ENCODE measurements around the gene PRSS53. TPM values are rescaled to one million over a fixed set of nuclear protein-coding genes. Genes with fewer than 3 reads are reported as not detected.

PRSS53 gene
- total RNA-seq, 1 experiment from 2014 or later: 3.8 TPM

GRCh38 chr16:31120129-31120528 lies 31.4 kb upstream of the PRSS53 start:
- Histone ChIP-seq H3K79me2 (ENCODE audit: low read length) (peaks cover 22% of the 10 kb centered on the region), H3K27me3 (ENCODE audit: low read length) (no peaks in the 10 kb centered on the region), H3K4me2 (ENCODE audit: low read length) (no peak overlapping the region), H3K9me2 (replicated peaks; ENCODE audit: low read length) (no peaks in the 10 kb centered on the region), H3K4me3 (ENCODE audit: low read length) (no peak overlapping the region), H3K4me1 (ENCODE audit: insufficient read depth, low read length) (peaks cover 9% of the 10 kb centered on the region; the same call in 1 of the 2 replicates), H3K9ac (ENCODE audit: low read length) (no peak overlapping the region), H3K9me3 (ENCODE audit: low read length) (no peaks in the 10 kb centered on the region), H4K20me1 (ENCODE audit: low read length) (no peaks in the 10 kb centered on the region; the same call in 1 of the 2 replicates), H3K36me3 (ENCODE audit: low read depth, low read length) (peaks cover 7% of the 10 kb centered on the region), H2AFZ (ENCODE audit: low read length) (no peak overlapping the region), H3K27ac (ENCODE audit: low read length) (no peak overlapping the region), H3F3A (ENCODE audit: low read length, unreplicated experiment) (no peaks in the 10 kb centered on the region)
- DNase-seq: no peak
- no peak for ATAC-seq
- no TSS peak for BruUV-seq (replicated peaks)
- no peak for TF ChIP-seq EZH2 (IDR thresholded peaks at IDR 0.05; ENCODE audit: low read length, unreplicated experiment)
- TF ChIP-seq CTCF (conservative IDR thresholded peaks at IDR 0.05; ENCODE audit: low read depth, low read length): no peak
- TF ChIP-seq EZH2phosphoT487 (IDR thresholded peaks at IDR 0.05; ENCODE audit: borderline replicate concordance, low read length): no peak
- POLR2A ChIA-PET (ENCODE audit: unreplicated experiment): no interaction called here
- intact Hi-C loops (cut with micrococcal nuclease): no loop called here
- CTCF ChIA-PET: no interaction called here

- Histone ChIP-seq H3K36me3 (ENCODE audit: low read depth, low read length) (peaks cover 7% of the 10 kb centered on the region), H3K4me2 (ENCODE audit: low read length) (peak overlapping the region; percentile 97), H3K4me1 (ENCODE audit: insufficient read depth, low read length) (peaks cover 14% of the 10 kb centered on the region), H3K9me2 (replicated peaks; ENCODE audit: low read length) (no peaks in the 10 kb centered on the region), H4K20me1 (ENCODE audit: low read length) (no peaks in the 10 kb centered on the region; the same call in 1 of the 2 replicates), H3K4me3 (ENCODE audit: low read length) (peak overlapping the region; percentile 92), H3K79me2 (ENCODE audit: low read length) (peaks cover 22% of the 10 kb centered on the region), H3K9me3 (ENCODE audit: low read length) (no peaks in the 10 kb centered on the region), H3K9ac (ENCODE audit: low read length) (peak overlapping the region; percentile 81), H2AFZ (ENCODE audit: low read length) (no peak overlapping the region), H3K27me3 (ENCODE audit: low read length) (no peaks in the 10 kb centered on the region), H3F3A (ENCODE audit: low read length, unreplicated experiment) (no peaks in the 10 kb centered on the region), H3K27ac (ENCODE audit: low read length) (peak overlapping the region; percentile 74)
- TSS peak; percentile 39 for BruUV-seq (replicated peaks)
- ATAC-seq: no peak
- intact Hi-C loops (cut with micrococcal nuclease): no loop called here
- DNase-seq: peak; percentile 40
- POLR2A ChIA-PET (ENCODE audit: unreplicated experiment): interaction anchor here (0.6 to 1.4 kb wide), 5 partner anchors 10 to 23 kb away, joined by 3 to 11 read pairs (median 3); partner anchors contain the start of gene PRSS8
- TF ChIP-seq EZH2phosphoT487 (IDR thresholded peaks at IDR 0.05; ENCODE audit: borderline replicate concordance, low read length): no peak
- TF ChIP-seq CTCF (conservative IDR thresholded peaks at IDR 0.05; ENCODE audit: low read depth, low read length): no peak
- TF ChIP-seq EZH2 (IDR thresholded peaks at IDR 0.05; ENCODE audit: low read length, unreplicated experiment): no peak
- CTCF ChIA-PET: interaction anchor here (1.4 kb wide), 1 partner anchor 24 kb away, joined by 26 read pairs; no protein-coding TSS in a partner anchor
Measured at GRCh38 chr16:31118223-31119155, 29.7 kb upstream of the PRSS53 start.
